Measurements from ENCODE around the gene UBE3B. TPM values are rescaled to one million over a fixed set of nuclear protein-coding genes. Genes with fewer than 3 reads are reported as not detected.

UBE3B gene
- total RNA-seq, 4 donors from 2014 or later = 52.2 to 72.5 (median 65.5) TPM

DNA sequence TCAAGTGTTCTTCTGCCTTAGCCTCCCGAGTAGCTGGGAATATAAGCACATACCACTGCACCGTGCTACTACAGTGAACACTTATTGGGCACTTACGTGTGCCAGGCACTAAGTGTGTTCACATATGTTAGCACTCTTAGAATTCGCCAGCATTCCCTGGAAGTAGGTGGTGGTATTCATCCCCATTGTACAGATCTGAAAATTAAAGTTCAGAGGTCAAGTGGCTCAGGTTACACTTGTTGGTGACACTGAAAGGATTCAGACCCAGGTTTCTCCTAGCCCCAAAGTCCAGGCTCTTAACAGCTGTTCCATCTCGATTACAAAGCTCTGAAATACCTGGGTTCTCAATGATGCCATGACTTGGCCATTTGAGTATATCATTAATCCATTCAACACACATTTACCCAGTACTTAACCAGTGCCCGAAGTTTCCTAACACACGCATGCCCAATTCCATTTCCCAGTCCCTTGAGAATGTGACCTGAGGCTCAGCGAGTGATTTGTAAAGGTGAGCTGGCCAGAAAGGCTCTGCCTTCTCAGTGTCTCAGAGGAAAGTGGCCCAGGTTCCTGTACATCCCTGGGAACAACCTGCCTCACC is 101.0 kb downstream of the UBE3B start:
- intact Hi-C loops (cut with DNase I) = no loop called here
- 84 to 88% methylated on average over 8 of the region's 8 CpGs for WGBS, 2 donors
- no peaks in the 10 kb centered on the region for H3K27me3 ChIP-seq
- no peak for DNase-seq
- no peak overlapping the region for H3K27ac ChIP-seq
- H3K9me3 ChIP-seq = no peaks in the 10 kb centered on the region
- TF ChIP-seq, protein P1, sequence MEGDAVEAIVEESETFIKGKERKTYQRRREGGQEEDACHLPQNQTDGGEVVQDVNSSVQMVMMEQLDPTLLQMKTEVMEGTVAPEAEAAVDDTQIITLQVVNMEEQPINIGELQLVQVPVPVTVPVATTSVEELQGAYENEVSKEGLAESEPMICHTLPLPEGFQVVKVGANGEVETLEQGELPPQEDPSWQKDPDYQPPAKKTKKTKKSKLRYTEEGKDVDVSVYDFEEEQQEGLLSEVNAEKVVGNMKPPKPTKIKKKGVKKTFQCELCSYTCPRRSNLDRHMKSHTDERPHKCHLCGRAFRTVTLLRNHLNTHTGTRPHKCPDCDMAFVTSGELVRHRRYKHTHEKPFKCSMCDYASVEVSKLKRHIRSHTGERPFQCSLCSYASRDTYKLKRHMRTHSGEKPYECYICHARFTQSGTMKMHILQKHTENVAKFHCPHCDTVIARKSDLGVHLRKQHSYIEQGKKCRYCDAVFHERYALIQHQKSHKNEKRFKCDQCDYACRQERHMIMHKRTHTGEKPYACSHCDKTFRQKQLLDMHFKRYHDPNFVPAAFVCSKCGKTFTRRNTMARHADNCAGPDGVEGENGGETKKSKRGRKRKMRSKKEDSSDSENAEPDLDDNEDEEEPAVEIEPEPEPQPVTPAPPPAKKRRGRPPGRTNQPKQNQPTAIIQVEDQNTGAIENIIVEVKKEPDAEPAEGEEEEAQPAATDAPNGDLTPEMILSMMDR (IDR thresholded peaks at IDR 0.05) = no peak
- no peak for TF ChIP-seq POLR2A (IDR thresholded peaks at IDR 0.05)
- H3K36me3 ChIP-seq = peaks cover 25 to 29% of the 10 kb centered on the region in 2 donors
- H3K4me1 ChIP-seq = peaks cover 25 to 32% of the 10 kb centered on the region in 2 donors
- no peak overlapping the region for H3K4me3 ChIP-seq (replicated peaks in 1 of 3)

GRCh38 chr12:109579639-109580038 is 102.2 kb downstream of the UBE3B start:
- peaks cover 25 to 33% of the 10 kb centered on the region in 2 donors for H3K36me3 ChIP-seq
- H3K27ac ChIP-seq = no peak overlapping the region
- WGBS, 2 donors = 89 to 95% methylated on average over 7 of the region's 7 CpGs
- H3K4me1 ChIP-seq = peaks cover 18 to 26% of the 10 kb centered on the region in 2 donors
- no peak for TF ChIP-seq POLR2A (IDR thresholded peaks at IDR 0.05)
- TF ChIP-seq, protein P1 (IDR thresholded peaks at IDR 0.05) = no peak
- no peak for DNase-seq
- no peak overlapping the region for H3K4me3 ChIP-seq (replicated peaks in 1 of 3)
- intact Hi-C loops (cut with DNase I) = no loop called here
- no peaks in the 10 kb centered on the region for H3K27me3 ChIP-seq
- no peaks in the 10 kb centered on the region for H3K9me3 ChIP-seq

GRCh38 chr12:109580272-109580671 is 102.8 kb downstream of the UBE3B start:
- intact Hi-C loops (cut with DNase I) = no loop called here
- Histone ChIP-seq H3K27ac (peak overlapping the region; percentile 71 to 95 (median 95)), H3K27me3 (no peaks in the 10 kb centered on the region), H3K36me3 (peaks cover 25 to 33% of the 10 kb centered on the region in 2 donors), H3K9me3 (no peaks in the 10 kb centered on the region), H3K4me3 (replicated peaks in 1 of 3) (no peak overlapping the region), H3K4me1 (peaks cover 15 to 23% of the 10 kb centered on the region in 2 donors)
- WGBS, 2 donors = 75 to 81% methylated on average over 8 of the region's 8 CpGs
- DNase-seq = no peak
- TF ChIP-seq, protein P1 (IDR thresholded peaks at IDR 0.05) = no peak
- TF ChIP-seq POLR2A (IDR thresholded peaks at IDR 0.05) = no peak

GRCh38 chr12:109580684-109581333 is 103.4 kb downstream of the UBE3B start:
- intact Hi-C loops (cut with DNase I) = no loop called here
- H3K4me1 ChIP-seq = peaks cover 15 to 23% of the 10 kb centered on the region in 2 donors
- no peaks in the 10 kb centered on the region for H3K27me3 ChIP-seq
- no peak overlapping the region for H3K4me3 ChIP-seq (replicated peaks in 1 of 3)
- H3K9me3 ChIP-seq = no peaks in the 10 kb centered on the region
- WGBS, 2 donors = 72 to 77% methylated on average over 13 of the region's 13 CpGs
- peak overlapping the region; percentile 71 to 95 (median 95) for H3K27ac ChIP-seq
- TF ChIP-seq POLR2A (IDR thresholded peaks at IDR 0.05) = no peak
- TF ChIP-seq, protein P1 (IDR thresholded peaks at IDR 0.05) = no peak
- peaks cover 25 to 30% of the 10 kb centered on the region in 2 donors for H3K36me3 ChIP-seq
- DNase-seq = peak; percentile 91 to 92

GRCh38 chr12:109581334-109581691 is 103.9 kb downstream of the UBE3B start:
- no peak for DNase-seq
- Histone ChIP-seq H3K4me3 (replicated peaks in 1 of 3) (no peak overlapping the region), H3K27me3 (no peaks in the 10 kb centered on the region), H3K36me3 (peaks cover 23 to 26% of the 10 kb centered on the region in 2 donors), H3K27ac (peak overlapping the region; percentile 71 to 95 (median 95)), H3K4me1 (peaks cover 15 to 25% of the 10 kb centered on the region in 2 donors), H3K9me3 (no peaks in the 10 kb centered on the region)
- WGBS, 2 donors = 85 to 92% methylated on average over 2 to 15 of the region's 18 CpGs
- intact Hi-C loops (cut with DNase I) = no loop called here
- TF ChIP-seq, protein P1 (IDR thresholded peaks at IDR 0.05) = no peak
- no peak for TF ChIP-seq POLR2A (IDR thresholded peaks at IDR 0.05)
